IMR-90 (cell line): Measurements from ENCODE around the gene UQCRC2. TPM values are rescaled to one million over a fixed set of nuclear protein-coding genes. Genes with fewer than 3 reads are reported as not detected.

Source experiments
- ATAC-seq: fragments of 200-7000 bp; cut with Tn5 transposase; 2 replicates; pipeline ENCODE4 v1.9.1; 2020; ENCODE audit warnings: low read depth, mild to moderate bottlenecking, moderate library complexity
- BruUV-seq: library from RNA; stranded (reverse); fragments of 400-500 nt; replicated peaks from 2 replicates; lab custom pipeline; 2021; lab: Mats Ljungman, UMichigan
- CTCF ChIA-PET: fragments of 300-600 bp; formaldehyde crosslinking; extraction: SDS; loops from one replicate; lab custom pipeline; 2021; ENCODE audit warnings: antibody characterized with exemption; lab: Yijun Ruan, JAX
- POLR2A ChIA-PET: fragments of 300-600 bp; sonication (Branson Sonifier 250); formaldehyde crosslinking; loops from one replicate; lab custom pipeline; 2022; ENCODE audit warnings: antibody characterized with exemption; ENCODE audit not compliant: unreplicated experiment; lab: Charles Lee
- DNase-seq: peaks from one replicate; pipeline ENCODE4 v3.0.0; 2013
- H2AFZ ChIP-seq: replicated peaks from 2 replicates; pipeline ENCODE3; 2013; ENCODE audit warnings: low read length, mild to moderate bottlenecking; ENCODE audit not compliant: poor library complexity
- H2AK5ac ChIP-seq: 2 replicates; pipeline ENCODE4 v1.6.1; 2013; ENCODE audit warnings: low read depth, low read length, inconsistent platforms
- H2AK9ac ChIP-seq: replicated peaks from 2 replicates; pipeline ENCODE3; 2013; ENCODE audit warnings: mild to moderate bottlenecking, low read depth, low read length, moderate library complexity; ENCODE audit not compliant: poor library complexity
- H2BK120ac ChIP-seq: 2 replicates; pipeline ENCODE4 v1.6.1; 2013; ENCODE audit warnings: low read depth, low read length, inconsistent platforms
- H2BK15ac ChIP-seq: 3 replicates; pipeline ENCODE4 v1.6.1; 2013; ENCODE audit warnings: low read depth, low read length, inconsistent platforms
- H2BK20ac ChIP-seq: 2 replicates; pipeline ENCODE4 v1.6.1; 2013; ENCODE audit warnings: low read depth, mild to moderate bottlenecking, inconsistent platforms, low read length, moderate library complexity
- H2BK5ac ChIP-seq: 2 replicates; pipeline ENCODE4 v1.6.1; 2013; ENCODE audit warnings: mild to moderate bottlenecking, low read depth, low read length, inconsistent platforms; ENCODE audit not compliant: poor library complexity, severe bottlenecking
- H3K14ac ChIP-seq: replicated peaks from 2 replicates; pipeline ENCODE4 v1.6.1; 2013; ENCODE audit warnings: low read depth, low read length, inconsistent platforms
- H3K18ac ChIP-seq: 2 replicates; pipeline ENCODE4 v1.6.1; 2013; ENCODE audit warnings: low read depth, low read length, control low read depth
- H3K23ac ChIP-seq: 2 replicates; pipeline ENCODE4 v1.6.1; 2013; ENCODE audit warnings: low read depth, low read length, inconsistent platforms
- H3K27ac ChIP-seq: 2 replicates; pipeline ENCODE4 v1.5.1; 2013; ENCODE audit warnings: mild to moderate bottlenecking, control low read depth, low read length; ENCODE audit not compliant: insufficient read depth
- H3K27me3 ChIP-seq: 2 replicates; pipeline ENCODE4 v1.6.1; 2013; ENCODE audit warnings: low read length; ENCODE audit not compliant: control insufficient read depth, insufficient read depth
- H3K36me3 ChIP-seq: 2 replicates; pipeline ENCODE4 v1.6.1; 2013; ENCODE audit warnings: low read length, mixed read lengths; ENCODE audit not compliant: control insufficient read depth, insufficient read depth
- H3K4ac ChIP-seq: 2 replicates; pipeline ENCODE4 v1.6.1; 2013; ENCODE audit warnings: low read depth, low read length, inconsistent platforms
- H3K4me1 ChIP-seq: 2 replicates; pipeline ENCODE4 v1.6.1; 2013; ENCODE audit warnings: low read length, mixed read lengths; ENCODE audit not compliant: control insufficient read depth, insufficient read depth
- H3K4me2 ChIP-seq: 2 replicates; pipeline ENCODE4 v1.6.1; 2013; ENCODE audit warnings: low read depth, mild to moderate bottlenecking, control low read depth, low read length, moderate library complexity
- H3K4me3 ChIP-seq: 2 replicates; pipeline ENCODE4 v1.5.1; 2013; ENCODE audit warnings: low read depth, mild to moderate bottlenecking, control low read depth, low read length, moderate library complexity; ENCODE audit not compliant: insufficient read depth
- H3K56ac ChIP-seq: 2 replicates; pipeline ENCODE4 v1.6.1; 2013; ENCODE audit warnings: low read length, inconsistent platforms; ENCODE audit not compliant: insufficient read depth; ENCODE audit errors: extremely low read depth
- H3K79me1 ChIP-seq, 2 experiments: 2 replicates each; pipeline ENCODE4 v1.6.1; 2013; ENCODE audit warnings: low read length in 2 of 2, inconsistent platforms in 1 of 2, low read depth in 1 of 2
- H3K9ac ChIP-seq: 2 replicates; pipeline ENCODE4 v1.6.1; 2013; ENCODE audit warnings: low read depth, low read length, control low read depth
- H3K9me1 ChIP-seq: 2 replicates; pipeline ENCODE4 v1.6.1; 2013; ENCODE audit warnings: low read length, inconsistent platforms; ENCODE audit not compliant: insufficient read depth
- H3K9me3 ChIP-seq: 2 replicates; pipeline ENCODE4 v1.6.1; 2013; ENCODE audit warnings: low read length; ENCODE audit not compliant: control insufficient read depth, insufficient read depth
- H4K20me1 ChIP-seq: 2 replicates; pipeline ENCODE4 v1.6.1; 2013; ENCODE audit warnings: low read length, inconsistent platforms; ENCODE audit not compliant: insufficient read depth
- H4K5ac ChIP-seq: 2 replicates; pipeline ENCODE4 v1.6.1; 2013; ENCODE audit warnings: mild to moderate bottlenecking, low read depth, low read length, control low read depth
- H4K8ac ChIP-seq, 2 experiments: 2 replicates each; pipeline ENCODE4 v1.6.1; 2013; ENCODE audit warnings: low read depth in 2 of 2, low read length in 2 of 2, control low read depth in 1 of 2, inconsistent platforms in 1 of 2
- H4K91ac ChIP-seq: 2 replicates; pipeline ENCODE4 v1.6.1; 2013; ENCODE audit warnings: low read depth, low read length, inconsistent platforms; ENCODE audit not compliant: insufficient read depth
- CEBPB ChIP-seq: IDR thresholded peaks from 2 replicates; pipeline ENCODE4 v1.6.1; 2012; ENCODE audit warnings: low read depth, low read length, improper control_type of control experiment
- CHD1 ChIP-seq: IDR thresholded peaks from 2 replicates; pipeline ENCODE4 v1.6.1; 2012; ENCODE audit warnings: low read depth, low read length, improper control_type of control experiment
- ELK1 ChIP-seq: fragments of 150-350 bp; IDR thresholded peaks from 2 replicates; pipeline ENCODE4 v1.6.1; 2016; ENCODE audit warnings: low read depth, mild to moderate bottlenecking, low read length, moderate library complexity, borderline replicate concordance
- MAFK ChIP-seq: IDR thresholded peaks from 2 replicates; pipeline ENCODE4 v1.6.1; 2012; ENCODE audit warnings: low read depth, low read length, improper control_type of control experiment
- MAZ ChIP-seq: IDR thresholded peaks from 2 replicates; pipeline ENCODE4 v1.6.1; 2012; ENCODE audit warnings: low read depth, mild to moderate bottlenecking, low read length, improper control_type of control experiment, moderate library complexity, borderline replicate concordance
- NFE2L2 ChIP-seq: fragments of 150-350 bp; IDR thresholded peaks from 2 replicates; pipeline ENCODE4 v1.6.1; 2016; ENCODE audit warnings: low read depth, mild to moderate bottlenecking, low read length
- POLR2A ChIP-seq: IDR thresholded peaks from 2 replicates; pipeline ENCODE4 v1.6.1; 2012; ENCODE audit warnings: mild to moderate bottlenecking, low read depth, low read length
- RCOR1 ChIP-seq: IDR thresholded peaks from 2 replicates; pipeline ENCODE4 v1.6.1; 2012; ENCODE audit warnings: mild to moderate bottlenecking, low read length, improper control_type of control experiment; ENCODE audit not compliant: insufficient replicate concordance
- RFX5 ChIP-seq: IDR thresholded peaks from 2 replicates; pipeline ENCODE4 v1.8.0; 2012; ENCODE audit warnings: low read depth, mild to moderate bottlenecking, low read length, moderate library complexity
- SMC3 ChIP-seq: fragments of 150-350 bp; IDR thresholded peaks from 2 replicates; pipeline ENCODE4 v1.6.1; 2016; ENCODE audit warnings: low read depth, mild to moderate bottlenecking, antibody characterized with exemption, low read length, moderate library complexity
- USF2 ChIP-seq: fragments of 150-350 bp; IDR thresholded peaks from 2 replicates; pipeline ENCODE4 v1.6.1; 2017; ENCODE audit warnings: mild to moderate bottlenecking, antibody characterized with exemption, low read length, low read depth
- WGBS, 2 experiments: methylation state at CpG; one replicate each; pipeline versions ENCODE4 v1.1.5 to v1.1.7; 2013; ENCODE audit warnings: missing lambda C conversion rate in 2 of 2; ENCODE audit not compliant: insufficient read length in 1 of 2; ENCODE audit errors: extremely low coverage in 2 of 2; 5-methylcytosine and 5-hydroxymethylcytosine counted together
- dilution Hi-C: fragments of 300-500 bp; cut with HindIII; formaldehyde crosslinking; loops from one replicate; pipeline ENCODE4 v1.14.3; 2018; ENCODE audit warnings: low sequenced_read_pairs; ENCODE audit not compliant: unreplicated experiment
- in situ Hi-C: fragments of 300-500 bp; cut with MboI; formaldehyde crosslinking; loops from 3 replicates; pipeline ENCODE4 v1.14.3; 2019; ENCODE audit warnings: low sequenced_read_pairs, inconsistent platforms, mixed read lengths
- intact Hi-C: fragments of 100-400 bp; cut with micrococcal nuclease; formaldehyde crosslinking; loops from 2 replicates; pipeline ENCODE4 v1.10.0; 2022
- polyA plus RNA-seq, 3 experiments: library from polyadenylated mRNA; depleted of rRNA; stranded (reverse); fragments of >200 nt; gene quantifications; 2 replicates each; pipeline ENCODE4 v1.2.3, GENCODE V29; 2012; ENCODE audit warnings: low replicate concordance in 1 of 3
- total RNA-seq: library from RNA; depleted of rRNA; stranded (reverse); fragments of >200 nt; gene quantifications from 2 replicates; pipeline ENCODE4 v1.2.3, GENCODE V29; 2012

The UQCRC2 gene
- total and polyA plus RNA-seq, 2 of the 4 experiments (the other 2 are of a cell fraction) = 191 to 284 TPM

- dilution Hi-C loops (no loop called here), in situ Hi-C loops (no loop called here), intact Hi-C loops (loop anchor here (2.0 kb wide), 1 partner anchor 17 kb away; no protein-coding TSS in a partner anchor)
- Histone ChIP-seq H3K23ac (no peak overlapping the region), H4K5ac (no peak overlapping the region), H2BK15ac (no peak overlapping the region), H3K36me3 (peaks cover 33% of the 10 kb centered on the region), H2AK9ac (no peak overlapping the region), H2BK5ac (no peak overlapping the region), H2AFZ (no peak overlapping the region), H3K4ac (no peak overlapping the region), H4K8ac (no peak overlapping the region), H3K27me3 (no peaks in the 10 kb centered on the region), H2BK20ac (no peak overlapping the region), H2BK120ac (no peak overlapping the region), H2AK5ac (no peak overlapping the region), H3K4me3 (no peak overlapping the region), H3K4me2 (no peak overlapping the region), H3K79me1 (no peaks in the 10 kb centered on the region), H3K56ac (no peak overlapping the region), H3K18ac (no peak overlapping the region), H3K9ac (no peak overlapping the region), H3K4me1 (no peaks in the 10 kb centered on the region), H4K20me1 (no peaks in the 10 kb centered on the region), H4K91ac (no peak overlapping the region), H3K27ac (no peak overlapping the region), H3K9me1 (no peaks in the 10 kb centered on the region), H3K9me3 (no peaks in the 10 kb centered on the region), H3K14ac (no peak overlapping the region)
- ATAC-seq (no peak), DNase-seq (no peak)
- ChIA-PET POLR2A (no interaction called here), CTCF (interaction anchor here (1.0 kb wide), 1 partner anchor 204 kb away, joined by 4 read pairs; no protein-coding TSS in a partner anchor)
- no peak for TF ChIP-seq POLR2A
- TF ChIP-seq SMC3 = no peak
- no peak for TF ChIP-seq CEBPB
- no peak for TF ChIP-seq MAFK
- TF ChIP-seq RFX5 = no peak
- TF ChIP-seq ELK1 = no peak
- TF ChIP-seq NFE2L2 = no peak
- no peak for TF ChIP-seq MAZ
- TF ChIP-seq USF2 = no peak
- TF ChIP-seq RCOR1 = no peak
- no peak for TF ChIP-seq CHD1
- BruUV-seq = no TSS peak
- no CpG with 5 or more reads among the region's 3 CpGs for WGBS, 2 experiments
Measured at GRCh38 chr16:21984062-21984461, 30.9 kb downstream of the UQCRC2 start.
